ENCODE measurements around the gene SMARCB1.

DNA sequence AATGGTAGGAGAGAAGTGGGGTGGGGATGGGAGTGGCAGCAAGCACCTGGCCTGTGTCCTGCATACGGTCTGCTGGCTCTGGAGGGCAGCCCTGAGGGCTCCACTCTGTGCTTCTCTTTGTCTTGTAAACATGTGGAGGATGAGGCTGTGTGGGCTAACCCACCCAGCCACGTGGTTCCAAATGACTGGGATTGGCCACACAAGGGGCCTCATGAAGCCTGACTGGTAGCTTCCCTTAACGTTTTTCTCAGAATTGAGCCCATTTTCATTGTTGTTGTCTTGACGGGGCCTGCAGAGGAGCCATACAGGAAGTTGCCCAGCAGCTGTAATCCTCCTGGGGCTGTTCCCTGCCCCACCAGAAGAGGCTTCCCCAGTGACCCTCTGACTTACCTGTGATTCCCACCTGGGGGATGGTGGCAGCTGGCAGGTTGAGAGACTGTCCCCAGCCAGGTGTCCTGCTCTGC, 34.0 kb downstream of the SMARCB1 start:
- TF ChIP-seq POLR2A (IDR thresholded peaks at IDR 0.05), result no peak
- peak in 2 of 3 donors; percentile 4 to 35 for TF ChIP-seq POLR2AphosphoS5 (IDR thresholded peaks at IDR 0.05)
- TF ChIP-seq, protein P1, sequence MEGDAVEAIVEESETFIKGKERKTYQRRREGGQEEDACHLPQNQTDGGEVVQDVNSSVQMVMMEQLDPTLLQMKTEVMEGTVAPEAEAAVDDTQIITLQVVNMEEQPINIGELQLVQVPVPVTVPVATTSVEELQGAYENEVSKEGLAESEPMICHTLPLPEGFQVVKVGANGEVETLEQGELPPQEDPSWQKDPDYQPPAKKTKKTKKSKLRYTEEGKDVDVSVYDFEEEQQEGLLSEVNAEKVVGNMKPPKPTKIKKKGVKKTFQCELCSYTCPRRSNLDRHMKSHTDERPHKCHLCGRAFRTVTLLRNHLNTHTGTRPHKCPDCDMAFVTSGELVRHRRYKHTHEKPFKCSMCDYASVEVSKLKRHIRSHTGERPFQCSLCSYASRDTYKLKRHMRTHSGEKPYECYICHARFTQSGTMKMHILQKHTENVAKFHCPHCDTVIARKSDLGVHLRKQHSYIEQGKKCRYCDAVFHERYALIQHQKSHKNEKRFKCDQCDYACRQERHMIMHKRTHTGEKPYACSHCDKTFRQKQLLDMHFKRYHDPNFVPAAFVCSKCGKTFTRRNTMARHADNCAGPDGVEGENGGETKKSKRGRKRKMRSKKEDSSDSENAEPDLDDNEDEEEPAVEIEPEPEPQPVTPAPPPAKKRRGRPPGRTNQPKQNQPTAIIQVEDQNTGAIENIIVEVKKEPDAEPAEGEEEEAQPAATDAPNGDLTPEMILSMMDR (IDR thresholded peaks at IDR 0.05 in 8 of 11, conservative IDR thresholded peaks at IDR 0.05 in 3 of 11), result no peak
